H1 (cell line): ENCODE results near the gene CASZ1. TPM values are rescaled to one million over a fixed set of nuclear protein-coding genes. Genes with fewer than 3 reads are reported as not detected.

Source experiments
- CTCF ChIA-PET: fragments of 300-600 bp; sonication (Branson Sonifier 250); formaldehyde crosslinking; loops from one replicate; lab custom pipeline; 2021; ENCODE audit not compliant: partially characterized antibody; lab: Charles Lee
- POLR2A ChIA-PET: fragments of 300-600 bp; sonication (Branson Sonifier 250); formaldehyde crosslinking; loops from one replicate; lab custom pipeline; 2021; ENCODE audit warnings: inconsistent platforms; ENCODE audit not compliant: partially characterized antibody; lab: Charles Lee
- DNase-seq, 2 experiments: peaks; one replicate each; pipeline versions ENCODE4 v3.0.0 to v3.0.0-alpha.2; 2010 to 2022; ENCODE audit warnings: low spot score in 2 of 2, low read depth in 1 of 2, mixed read lengths in 1 of 2
- FAIRE-seq: peaks from 2 replicates; lab custom pipeline; 2011; peaks lifted over from hg19 to GRCh38; lab: Jason Lieb, UNC
- H2AFZ ChIP-seq: 2 replicates; pipeline ENCODE4 v1.8.1; 2012; ENCODE audit warnings: low read length, inconsistent platforms
- H2AK5ac ChIP-seq: 2 replicates; pipeline ENCODE4 v1.6.1; 2013; ENCODE audit warnings: low read depth, low read length
- H2BK120ac ChIP-seq: replicated peaks from 2 replicates; pipeline ENCODE3; 2013; ENCODE audit warnings: low read depth, low read length, inconsistent platforms
- H2BK12ac ChIP-seq: 2 replicates; pipeline ENCODE4 v1.6.1; 2013; ENCODE audit warnings: low read depth, low read length
- H2BK15ac ChIP-seq: 2 replicates; pipeline ENCODE4 v1.6.1; 2013; ENCODE audit warnings: low read length
- H2BK20ac ChIP-seq: 2 replicates; pipeline ENCODE4 v1.6.1; 2013; ENCODE audit warnings: low read length
- H2BK5ac ChIP-seq: 2 replicates; pipeline ENCODE4 v1.6.1; 2013; ENCODE audit warnings: low read depth, low read length
- H3K14ac ChIP-seq: 2 replicates; pipeline ENCODE4 v1.6.1; 2013; ENCODE audit warnings: inconsistent platforms; ENCODE audit not compliant: insufficient read length
- H3K18ac ChIP-seq: 2 replicates; pipeline ENCODE4 v1.6.1; 2013; ENCODE audit warnings: low read length; ENCODE audit errors: extremely low read depth
- H3K23ac ChIP-seq: 2 replicates; pipeline ENCODE4 v1.6.1; 2013; ENCODE audit warnings: inconsistent platforms; ENCODE audit not compliant: insufficient read length
- H3K23me2 ChIP-seq: 2 replicates; pipeline ENCODE4 v1.6.1; 2013; ENCODE audit warnings: low read depth, low read length
- H3K27ac ChIP-seq: 2 replicates; pipeline ENCODE4 v1.6.1; 2011; ENCODE audit warnings: low read depth, low read length, inconsistent platforms
- H3K27me3 ChIP-seq, 4 experiments: replicated peaks in 1 of 4; 1 replicate in 1 of 4; 2 replicates in 3 of 4; pipeline versions ENCODE4 v1.6.1 to v1.8.1; 2011 to 2013; ENCODE audit warnings: low read length in 3 of 4, mild to moderate bottlenecking in 3 of 4, inconsistent platforms in 2 of 4, mixed read lengths in 2 of 4, moderate library complexity in 1 of 4; ENCODE audit not compliant: control insufficient read depth in 3 of 4, insufficient read depth in 3 of 4; ENCODE audit errors: extremely low read depth in 1 of 4
- H3K36me3 ChIP-seq, 4 experiments: 2 replicates each; pipeline versions ENCODE4 v1.6.1 to v1.8.1; 2011 to 2013; ENCODE audit warnings: mild to moderate bottlenecking in 4 of 4, low read length in 3 of 4, moderate library complexity in 2 of 4, control low read depth in 1 of 4, inconsistent platforms in 1 of 4; ENCODE audit not compliant: insufficient read depth in 4 of 4, control insufficient read depth in 2 of 4
- H3K4ac ChIP-seq: replicated peaks from 2 replicates; pipeline ENCODE3; 2013; ENCODE audit warnings: low read length, low read depth, mixed read lengths, inconsistent platforms; ENCODE audit not compliant: insufficient read length
- H3K4me1 ChIP-seq, 4 experiments: replicated peaks in 1 of 4; 1 replicate in 1 of 4; 2 replicates in 3 of 4; pipeline versions ENCODE4 v1.6.1 to v1.8.1; 2011 to 2013; ENCODE audit warnings: low read length in 3 of 4, inconsistent platforms in 2 of 4, mixed read lengths in 1 of 4; ENCODE audit not compliant: insufficient read depth in 4 of 4, control insufficient read depth in 3 of 4
- H3K4me2 ChIP-seq, 2 experiments: 2 replicates each; pipeline versions ENCODE4 v1.6.1 to v1.8.1; 2011 to 2013; ENCODE audit warnings: low read depth in 2 of 2, low read length in 2 of 2, control low read depth in 1 of 2, inconsistent platforms in 1 of 2, mild to moderate bottlenecking in 1 of 2; ENCODE audit not compliant: insufficient read depth in 1 of 2
- H3K4me3 ChIP-seq, 4 experiments: fragments of 200-600, 300-600 bp in 1 of 4; sonication (generic), shearing (Covaris generic), sonication (Bioruptor Twin) in 1 of 4; 2 replicates each; pipeline versions ENCODE4 v1.5.1 to v1.8.1; 2011 to 2016; ENCODE audit warnings: low read length in 4 of 4, low read depth in 3 of 4, control low read depth in 2 of 4, inconsistent platforms in 2 of 4, mild to moderate bottlenecking in 2 of 4, mixed read lengths in 1 of 4, moderate library complexity in 1 of 4; ENCODE audit not compliant: insufficient read depth in 2 of 4; ENCODE audit errors: extremely low read depth in 1 of 4
- H3K56ac ChIP-seq: replicated peaks from 2 replicates; pipeline ENCODE3; 2013; ENCODE audit warnings: low read depth, mild to moderate bottlenecking, mixed read lengths, low read length, inconsistent platforms; ENCODE audit not compliant: insufficient read length
- H3K79me1 ChIP-seq: 2 replicates; pipeline ENCODE4 v1.6.1; 2013; ENCODE audit warnings: low read depth, low read length, control low read depth
- H3K79me2 ChIP-seq, 2 experiments: 2 replicates each; pipeline versions ENCODE4 v1.6.1 to v1.8.1; 2012 to 2013; ENCODE audit warnings: low read length in 2 of 2, mild to moderate bottlenecking in 2 of 2, inconsistent platforms in 1 of 2; ENCODE audit not compliant: insufficient read depth in 2 of 2, control insufficient read depth in 1 of 2
- H3K9ac ChIP-seq, 4 experiments: replicated peaks in 1 of 4; 1 replicate in 1 of 4; 2 replicates in 3 of 4; pipeline versions ENCODE4 v1.6.1 to v1.8.1; 2011 to 2013; ENCODE audit warnings: low read depth in 3 of 4, low read length in 3 of 4, control low read depth in 2 of 4, mild to moderate bottlenecking in 2 of 4, moderate library complexity in 2 of 4, inconsistent platforms in 1 of 4; ENCODE audit errors: extremely low read depth in 1 of 4
- H3K9me3 ChIP-seq, 2 experiments: 2 replicates each; pipeline versions ENCODE4 v1.6.1 to v1.8.1; 2012 to 2013; ENCODE audit warnings: mild to moderate bottlenecking in 2 of 2, moderate library complexity in 2 of 2, control low read depth in 1 of 2, inconsistent platforms in 1 of 2, low read depth in 1 of 2, low read length in 1 of 2, mixed read lengths in 1 of 2; ENCODE audit not compliant: insufficient read depth in 2 of 2
- H4K20me1 ChIP-seq, 2 experiments: replicated peaks in 1 of 2; 2 replicates each; pipeline versions ENCODE3 to v1.8.1; 2011 to 2013; ENCODE audit warnings: inconsistent platforms in 2 of 2, low read length in 2 of 2, mild to moderate bottlenecking in 1 of 2; ENCODE audit not compliant: insufficient read depth in 2 of 2, control insufficient read depth in 1 of 2
- H4K5ac ChIP-seq: 2 replicates; pipeline ENCODE4 v1.6.1; 2013; ENCODE audit warnings: low read length, low read depth, mixed read lengths, inconsistent platforms; ENCODE audit not compliant: insufficient read length
- H4K8ac ChIP-seq: 2 replicates; pipeline ENCODE4 v1.8.0; 2013; ENCODE audit warnings: mild to moderate bottlenecking, moderate library complexity, low read length, inconsistent platforms; ENCODE audit not compliant: insufficient read depth; ENCODE audit errors: extremely low read depth
- H4K91ac ChIP-seq: replicated peaks from 2 replicates; pipeline ENCODE3; 2013; ENCODE audit warnings: low read length, mixed read lengths, inconsistent platforms; ENCODE audit not compliant: insufficient read length
- GABPA ChIP-seq: IDR thresholded peaks from 2 replicates; pipeline ENCODE4 v1.6.1; 2011; ENCODE audit warnings: mild to moderate bottlenecking, low read length, moderate library complexity, borderline replicate concordance; ENCODE audit not compliant: insufficient read depth
- GTF2F1 ChIP-seq: IDR thresholded peaks from 2 replicates; pipeline ENCODE4 v1.6.1; 2012; ENCODE audit warnings: low read depth, low read length, improper control_type of control experiment, borderline replicate concordance
- HDAC6 ChIP-seq: IDR thresholded peaks from one replicate; pipeline ENCODE4 v1.7.1; 2012; ENCODE audit warnings: low read depth, mild to moderate bottlenecking, inconsistent platforms, low read length, moderate library complexity
- NRF1 ChIP-seq: IDR thresholded peaks from 2 replicates; pipeline ENCODE4 v1.6.1; 2011; ENCODE audit warnings: mild to moderate bottlenecking, low read depth, low read length, improper control_type of control experiment
- RNF2 ChIP-seq: fragments of 200-900, 300-1000 bp; sonication (generic); IDR thresholded peaks from 2 replicates; pipeline ENCODE4 v1.7.1; 2016; ENCODE audit warnings: borderline replicate concordance, low read depth, mild to moderate bottlenecking, antibody characterized with exemption, low read length; ENCODE audit not compliant: poor library complexity, severe bottlenecking; ENCODE audit errors: missing control alignments
- SIRT6 ChIP-seq: IDR thresholded peaks from one replicate; pipeline ENCODE4 v1.7.1; 2012; ENCODE audit warnings: low read length, inconsistent platforms
- SP4 ChIP-seq: IDR thresholded peaks from 2 replicates; pipeline ENCODE4 v1.6.1; 2012; ENCODE audit warnings: low read length, inconsistent platforms
- SUZ12 ChIP-seq: fragments of 200-600 bp; sonication (generic); IDR thresholded peaks from 2 replicates; pipeline ENCODE4 v1.6.1; 2012; ENCODE audit warnings: mild to moderate bottlenecking, inconsistent platforms, low read length, moderate library complexity, mixed read lengths
- TEAD4 ChIP-seq: IDR thresholded peaks from 2 replicates; pipeline ENCODE4 v1.6.1; 2012; ENCODE audit warnings: low read depth, low read length, inconsistent platforms, mixed read lengths
- YY1 ChIP-seq: IDR thresholded peaks from 2 replicates; pipeline ENCODE4 v1.6.1; 2011; ENCODE audit warnings: low read depth, mild to moderate bottlenecking, low read length
- WGBS, 2 experiments: shearing (Covaris generic) in 1 of 2; methylation state at CpG; one replicate each; pipeline versions ENCODE4 v1.1.6 to v1.1.7; 2013 to 2015; ENCODE audit warnings: low lambda C conversion rate in 2 of 2, mixed read lengths in 2 of 2, inconsistent platforms in 1 of 2, low coverage in 1 of 2, missing lambda C conversion rate in 1 of 2; ENCODE audit not compliant: insufficient replicate concordance in 2 of 2, insufficient coverage in 1 of 2, insufficient read length in 1 of 2; ENCODE audit errors: extremely low coverage in 1 of 2, missing lambda C conversion rate in 1 of 2; 5-methylcytosine and 5-hydroxymethylcytosine counted together
- polyA plus RNA-seq, 7 experiments: library from polyadenylated mRNA; depleted of rRNA in 3 of 7; stranded (reverse) in 5 of 7; unstranded in 2 of 7; fragments of >200 nt in 5 of 7; fragments of 200-250 nt in 2 of 7; gene quantifications; 1 replicate in 5 of 7; 2 replicates in 1 of 7; 4 replicates in 1 of 7; pipeline versions ENCODE4 v1.2.1 to v1.2.3, GENCODE V29; 2011 to 2013; ENCODE audit warnings: missing spikeins in 2 of 7, mixed read lengths in 2 of 7
- total RNA-seq: library from RNA; stranded (reverse); fragmentation: NEBNext Ultra II Directional; extraction: Animal tissue kit (Norgen Biotek cat#: 25700); gene quantifications from 2 replicates; pipeline ENCODE4 v1.2.1, GENCODE V29; 2021
- TF ChIP-seq, protein P1 (sequence below): IDR thresholded peaks from 2 replicates; pipeline ENCODE4 v1.6.1; 2011; ENCODE audit warnings: low read length, improper control_type of control experiment

CASZ1 gene
- total and polyA plus RNA-seq, 2 of the 8 experiments (the other 6 are each of a cell fraction or from before 2014, with no cell fraction given): 4.4 to 7.7 TPM

DNA sequence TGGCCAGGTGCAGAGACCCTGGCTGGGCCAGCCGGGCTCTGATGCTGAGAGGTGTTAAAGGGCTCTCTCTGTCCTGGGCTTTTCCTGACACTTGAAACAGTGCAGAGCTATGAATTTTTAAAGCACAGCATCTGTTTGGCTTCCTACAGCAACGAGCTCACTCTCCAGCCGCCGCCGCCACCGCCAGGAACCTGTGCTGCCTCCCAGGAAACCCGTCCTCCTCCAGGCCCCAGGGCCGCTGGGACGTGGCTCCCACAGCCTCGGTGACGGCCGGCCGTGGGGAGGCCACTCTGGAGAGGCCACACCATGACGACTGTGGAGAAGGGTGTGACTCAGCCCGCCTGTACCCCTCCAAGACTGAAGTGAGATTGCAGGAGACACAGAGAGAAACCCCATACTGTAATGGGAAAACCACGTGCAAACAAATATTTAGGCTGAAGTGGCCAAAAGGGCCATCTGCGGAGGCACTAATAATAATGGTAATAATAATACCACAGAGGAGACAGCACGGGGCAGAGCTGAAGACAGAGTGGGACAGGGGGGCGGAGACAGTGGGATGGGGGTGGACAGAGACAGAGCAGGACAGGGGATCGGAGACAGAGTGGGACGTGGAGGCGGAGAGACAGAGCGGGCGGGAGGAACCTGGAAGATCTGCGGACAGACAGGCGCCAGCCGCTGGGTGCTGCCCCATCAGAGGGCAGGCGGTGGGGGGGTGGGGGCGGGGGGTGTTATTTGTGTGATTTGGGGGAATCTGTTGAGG is 139.2 kb downstream of the CASZ1 start:
- H3K4me3 ChIP-seq: no peak overlapping the region
- H3K79me2 ChIP-seq: no peaks in the 10 kb centered on the region
- H3K9ac ChIP-seq: no peak overlapping the region; a peak in 1 of 7 replicates
- no peaks in the 10 kb centered on the region; the same call in 1 of the 2 replicates for H3K79me1 ChIP-seq
- POLR2A ChIA-PET: interaction anchor here (1.7 kb wide), 1 partner anchor 11 kb away, joined by 5 read pairs; no protein-coding TSS in a partner anchor
- H3K23me2 ChIP-seq: peaks cover 9% of the 10 kb centered on the region
- H3K9me3 ChIP-seq: no peaks in the 10 kb centered on the region
- H3K27me3 ChIP-seq: peaks cover 0 to under 1% (median 0%) of the 10 kb centered on the region in 4 experiments; a peak in 3 of 7 replicates
- peaks cover 0 to 13% of the 10 kb centered on the region in 2 experiments for H4K20me1 ChIP-seq
- H3K4me2 ChIP-seq: no peak overlapping the region
- no peak for FAIRE-seq
- 90% methylated on average over 26 of the region's 29 CpGs; no CpG with 5 or more reads in 1 of the 2 experiments for WGBS, 2 experiments
- no peak overlapping the region for H3K27ac ChIP-seq
- H4K91ac ChIP-seq: no peak overlapping the region
- DNase-seq: no peak
- H2BK12ac ChIP-seq: no peak overlapping the region; the same call in 1 of the 2 replicates
- peaks cover 0 to 5% (median 2%) of the 10 kb centered on the region in 4 experiments; a peak in 5 of 8 replicates for H3K36me3 ChIP-seq
- H3K4ac ChIP-seq: no peak overlapping the region
- H3K18ac ChIP-seq: no peak overlapping the region
- no peak overlapping the region for H2BK15ac ChIP-seq
- no peak overlapping the region for H2AFZ ChIP-seq
- H2BK5ac ChIP-seq: no peak overlapping the region
- no peak overlapping the region for H3K23ac ChIP-seq
- H3K56ac ChIP-seq: no peak overlapping the region
- H4K8ac ChIP-seq: no peak overlapping the region
- no peak overlapping the region for H4K5ac ChIP-seq
- no peaks in the 10 kb centered on the region; a peak in 1 of 7 replicates for H3K4me1 ChIP-seq
- no peak overlapping the region for H2BK120ac ChIP-seq
- H3K14ac ChIP-seq: no peak overlapping the region
- CTCF ChIA-PET: interaction anchor here (0.5 kb wide), 1 partner anchor 340 kb away, joined by 3 read pairs; no protein-coding TSS in a partner anchor
- H2BK20ac ChIP-seq: no peak overlapping the region
- H2AK5ac ChIP-seq: no peak overlapping the region
- TF ChIP-seq SIRT6: no peak
- TF ChIP-seq GTF2F1: no peak
- TF ChIP-seq YY1: no peak
- no peak for TF ChIP-seq TEAD4
- no peak for TF ChIP-seq GABPA
- no peak for TF ChIP-seq HDAC6
- no peak for TF ChIP-seq RNF2
- no peak for TF ChIP-seq NRF1
- TF ChIP-seq SP4: no peak
- TF ChIP-seq SUZ12: no peak
- TF ChIP-seq, protein P1, sequence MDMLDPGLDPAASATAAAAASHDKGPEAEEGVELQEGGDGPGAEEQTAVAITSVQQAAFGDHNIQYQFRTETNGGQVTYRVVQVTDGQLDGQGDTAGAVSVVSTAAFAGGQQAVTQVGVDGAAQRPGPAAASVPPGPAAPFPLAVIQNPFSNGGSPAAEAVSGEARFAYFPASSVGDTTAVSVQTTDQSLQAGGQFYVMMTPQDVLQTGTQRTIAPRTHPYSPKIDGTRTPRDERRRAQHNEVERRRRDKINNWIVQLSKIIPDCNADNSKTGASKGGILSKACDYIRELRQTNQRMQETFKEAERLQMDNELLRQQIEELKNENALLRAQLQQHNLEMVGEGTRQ: no peak
